Endodermal cell (in vitro differentiated cells): Measurements from ENCODE around the gene OR4C3. TPM values are rescaled to one million over a fixed set of nuclear protein-coding genes. Genes with fewer than 3 reads are reported as not detected.
"Not testable (repeated sequence)": the region's sequence is repeated elsewhere in the genome, so short reads cannot be mapped to it uniquely, and the experiment has no call there.

Experiments used
- DNase-seq: peaks from one replicate; pipeline ENCODE4 v3.0.0-alpha.2; 2017
- H3K27ac ChIP-seq: 2 replicates; pipeline ENCODE4 v1.5.1; 2013; ENCODE audit warnings: mild to moderate bottlenecking, low read depth, low read length, moderate library complexity
- H3K27me3 ChIP-seq: 2 replicates; pipeline ENCODE4 v1.6.1; 2013; ENCODE audit warnings: mild to moderate bottlenecking, low read length, moderate library complexity; ENCODE audit not compliant: insufficient read depth, control insufficient read depth, poor library complexity, severe bottlenecking
- H3K36me3 ChIP-seq: 2 replicates; pipeline ENCODE4 v1.7.0; 2013; ENCODE audit warnings: mild to moderate bottlenecking, low read length, moderate library complexity; ENCODE audit not compliant: control insufficient read depth, insufficient read depth
- H3K4me1 ChIP-seq: one replicate; pipeline ENCODE4 v1.7.0; 2013; ENCODE audit warnings: low read length; ENCODE audit not compliant: control insufficient read depth, insufficient read depth
- H3K4me3 ChIP-seq: 2 replicates; pipeline ENCODE4 v1.5.1; 2013; ENCODE audit warnings: mild to moderate bottlenecking, low read length, moderate library complexity
- H3K9ac ChIP-seq: 2 replicates; pipeline ENCODE4 v1.6.1; 2013; ENCODE audit warnings: mild to moderate bottlenecking, low read length, moderate library complexity; ENCODE audit not compliant: poor library complexity, severe bottlenecking; ENCODE audit errors: extremely low read depth
- H3K9me3 ChIP-seq: 2 replicates; pipeline ENCODE4 v1.6.1; 2013; ENCODE audit warnings: mild to moderate bottlenecking, low read length, moderate library complexity; ENCODE audit not compliant: control insufficient read depth
- H3K27ac Mint-ChIP-seq: 2 replicates; pipeline ENCODE4 v1.8.0; 2020; ENCODE audit warnings: mixed read lengths
- H3K27me3 Mint-ChIP-seq: 2 replicates; pipeline ENCODE4 v1.8.0; 2021; ENCODE audit warnings: mild to moderate bottlenecking, mixed read lengths; ENCODE audit not compliant: insufficient read depth
- H3K36me3 Mint-ChIP-seq: 2 replicates; pipeline ENCODE4 v1.8.0; 2020; ENCODE audit warnings: low read depth, mixed read lengths
- H3K4me1 Mint-ChIP-seq: 2 replicates; pipeline ENCODE4 v1.8.0; 2020; ENCODE audit warnings: mixed read lengths
- H3K4me3 Mint-ChIP-seq: 2 replicates; pipeline ENCODE4 v1.8.0; 2020; ENCODE audit warnings: mild to moderate bottlenecking, moderate library complexity, mixed read lengths
- H3K9me3 Mint-ChIP-seq: 2 replicates; pipeline ENCODE4 v1.8.0; 2020; ENCODE audit warnings: mild to moderate bottlenecking, mixed read lengths
- whole genome bisulfite sequencing, 2 experiments: methylation state at CpG; one replicate each; pipeline versions ENCODE4 v1.1.5 to v1.1.7; 2013; ENCODE audit warnings: missing lambda C conversion rate in 2 of 2, mixed read lengths in 1 of 2; ENCODE audit not compliant: insufficient coverage in 1 of 2, insufficient read length in 1 of 2; 5-methylcytosine and 5-hydroxymethylcytosine counted together
- long read RNA-seq, 4 experiments: library from polyadenylated mRNA in 2 of 4; library from RNA in 1 of 4; library from capped mRNA in 1 of 4; stranded (forward) in 3 of 4; unstranded in 1 of 4; transcript quantifications; one replicate each; pipeline ENCODE4 v2.0.0, GENCODE V29; 2020 to 2021; ENCODE audit warnings: inconsistent platforms in 1 of 4
- polyA plus RNA-seq, 2 experiments: library from polyadenylated mRNA; stranded (reverse); fragments of 50-300 nt; gene quantifications; one replicate each; pipeline ENCODE4 v1.2.3, GENCODE V29; 2013
- total RNA-seq, 2 donors: library from RNA; stranded (reverse); fragmentation: NEBNext Ultra II Directional in 1 of 2; extraction: Animal tissue kit (Norgen Biotek cat#: 25700) in 1 of 2; gene quantifications; 2 replicates in 1 of 2; 3 replicates in 1 of 2; pipeline ENCODE4 v1.2.1, GENCODE V29; 2021
- TF ChIP-seq, protein P1 (sequence below): fragments of 200-600 bp; sonication (generic); conservative IDR thresholded peaks from 2 replicates; pipeline ENCODE4 v1.5.0; 2021; ENCODE audit warnings: antibody characterized with exemption, mild to moderate bottlenecking

The OR4C3 gene
- total RNA-seq: not detected
- polyA plus RNA-seq (2013, experiment 1 of 2): not detected
- not detected for polyA plus RNA-seq (2013, experiment 2 of 2)
- long read RNA-seq, experiment 1: 0 reads
- long read RNA-seq, experiment 2: 0 reads
- long read RNA-seq, experiment 3: 0 reads
- long read RNA-seq, experiment 4: 0 reads

DNA sequence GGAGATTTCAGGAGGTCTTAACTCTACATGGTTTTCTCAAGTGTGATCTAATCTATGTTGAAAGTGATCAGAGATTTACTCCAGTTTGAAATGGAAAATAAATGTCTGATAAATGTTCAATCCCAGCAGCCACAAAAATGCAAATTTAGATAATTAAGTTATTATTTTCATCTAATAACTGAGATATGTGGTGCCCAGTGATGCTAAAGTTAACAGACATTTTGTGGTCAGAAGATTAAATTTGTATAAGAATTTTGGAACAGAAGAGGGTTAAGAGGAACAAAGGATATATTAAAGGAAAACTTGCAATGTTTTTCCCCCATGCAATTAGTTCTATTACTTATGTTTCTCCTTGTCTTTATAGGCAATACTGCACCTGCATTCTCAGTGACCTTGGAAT, at the start of gene OR4C3:
Gene OR4C3 (plus strand): TSS at position 301 of the 400 bp plus-strand sequence. CDS start 102 bp downstream, outside the sequence.
- H3K36me3 ChIP-seq, H3K27ac Mint-ChIP-seq, H3K4me1 ChIP-seq, H3K9ac ChIP-seq, H3K27me3 Mint-ChIP-seq, H3K36me3 Mint-ChIP-seq, H3K4me1 Mint-ChIP-seq, H3K4me3 ChIP-seq, H3K27ac ChIP-seq, H3K27me3 ChIP-seq, DNase-seq, H3K4me3 Mint-ChIP-seq: not testable (repeated sequence)
- peaks cover 91% of the 10 kb centered on the region for H3K9me3 Mint-ChIP-seq
- H3K9me3 ChIP-seq: peaks cover 56% of the 10 kb centered on the region

DNA sequence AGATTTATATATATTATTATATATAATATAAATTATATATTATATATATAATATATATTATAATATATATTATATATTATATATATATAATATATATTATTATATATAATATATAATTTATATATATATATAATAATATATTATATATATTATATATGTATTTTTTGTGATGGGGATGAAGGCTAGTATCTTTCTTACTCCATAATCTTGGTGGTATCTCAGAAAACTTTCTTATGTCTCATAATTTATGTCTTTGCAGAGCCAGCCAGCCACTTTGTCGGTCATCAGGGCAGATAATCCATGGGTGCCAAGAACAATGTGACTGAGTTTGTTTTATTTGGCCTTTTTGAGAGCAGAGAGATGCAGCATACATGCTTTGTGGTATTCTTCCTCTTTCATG, 18.8 kb upstream of the OR4C3 start, which contains the start of gene OR4S1:
Gene OR4S1 (plus strand): TSS at position 301 of the 400 bp plus-strand sequence. CDS start 0 bp downstream, at position 301.
- Mint-ChIP-seq H3K4me3 (no peak within 1 kb of the TSS), H3K27ac (no peak within 1 kb of the TSS), H3K9me3 (peaks cover 43% of the 10 kb centered on the region), H3K4me1 (no peaks in the 10 kb centered on the region), H3K36me3 (no peaks in the 10 kb centered on the region), H3K27me3 (no peaks in the 10 kb centered on the region)
- no peak within 1 kb of the TSS for H3K4me3 ChIP-seq
- DNase-seq: no peak
- H3K36me3 ChIP-seq: no peaks in the 10 kb centered on the region
- H3K27ac ChIP-seq: no peak within 1 kb of the TSS
- H3K27me3 ChIP-seq: no peaks in the 10 kb centered on the region
- peaks cover 47% of the 10 kb centered on the region for H3K9me3 ChIP-seq
- H3K4me1 ChIP-seq: no peaks in the 10 kb centered on the region
- WGBS, 2 experiments: 56 to 59% methylated on average over 1 of the region's 1 CpG
- TF ChIP-seq, protein P1, sequence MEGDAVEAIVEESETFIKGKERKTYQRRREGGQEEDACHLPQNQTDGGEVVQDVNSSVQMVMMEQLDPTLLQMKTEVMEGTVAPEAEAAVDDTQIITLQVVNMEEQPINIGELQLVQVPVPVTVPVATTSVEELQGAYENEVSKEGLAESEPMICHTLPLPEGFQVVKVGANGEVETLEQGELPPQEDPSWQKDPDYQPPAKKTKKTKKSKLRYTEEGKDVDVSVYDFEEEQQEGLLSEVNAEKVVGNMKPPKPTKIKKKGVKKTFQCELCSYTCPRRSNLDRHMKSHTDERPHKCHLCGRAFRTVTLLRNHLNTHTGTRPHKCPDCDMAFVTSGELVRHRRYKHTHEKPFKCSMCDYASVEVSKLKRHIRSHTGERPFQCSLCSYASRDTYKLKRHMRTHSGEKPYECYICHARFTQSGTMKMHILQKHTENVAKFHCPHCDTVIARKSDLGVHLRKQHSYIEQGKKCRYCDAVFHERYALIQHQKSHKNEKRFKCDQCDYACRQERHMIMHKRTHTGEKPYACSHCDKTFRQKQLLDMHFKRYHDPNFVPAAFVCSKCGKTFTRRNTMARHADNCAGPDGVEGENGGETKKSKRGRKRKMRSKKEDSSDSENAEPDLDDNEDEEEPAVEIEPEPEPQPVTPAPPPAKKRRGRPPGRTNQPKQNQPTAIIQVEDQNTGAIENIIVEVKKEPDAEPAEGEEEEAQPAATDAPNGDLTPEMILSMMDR: no peak
- H3K9ac ChIP-seq: no peak within 1 kb of the TSS

DNA sequence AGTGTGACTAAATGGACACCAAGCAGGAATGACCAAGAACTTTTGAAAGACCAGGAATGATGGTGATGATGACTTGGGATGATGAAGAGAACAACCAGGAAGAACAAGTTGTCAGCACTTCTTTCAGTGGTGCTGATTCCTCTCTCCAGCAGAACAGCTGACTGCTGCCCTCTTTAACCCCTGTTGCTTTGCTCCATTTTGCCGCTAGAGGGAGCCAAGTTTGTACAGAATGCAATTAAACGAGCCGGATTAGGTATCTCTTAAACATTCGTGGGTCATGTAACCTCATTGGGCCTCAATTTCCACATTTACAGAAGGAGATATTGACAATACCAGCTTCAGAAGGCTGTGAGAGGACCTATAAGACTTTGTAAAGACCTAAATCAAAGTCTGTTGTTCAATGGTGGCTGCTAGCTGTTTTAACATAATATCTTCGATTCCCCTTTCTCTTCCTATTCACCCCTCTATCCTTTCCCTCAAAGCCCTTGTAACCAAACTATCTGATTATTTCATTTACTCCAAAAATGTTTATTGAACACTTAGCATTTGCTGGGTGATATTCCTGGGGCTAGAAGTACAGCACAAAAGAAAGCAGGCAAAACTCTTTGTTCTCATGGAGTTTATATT, 16.8 kb upstream of the OR4C3 start:
- H3K4me3 ChIP-seq: no peak overlapping the region
- no peaks in the 10 kb centered on the region for H3K36me3 Mint-ChIP-seq
- H3K9me3 ChIP-seq: peaks cover 50% of the 10 kb centered on the region
- no peaks in the 10 kb centered on the region for H3K27me3 ChIP-seq
- no peak overlapping the region for H3K27ac ChIP-seq
- TF ChIP-seq, protein P1: peak; percentile 85
- 42 to 43% methylated on average over 4 to 5 of the region's 5 CpGs for WGBS, 2 experiments
- H3K9ac ChIP-seq: no peak overlapping the region
- H3K4me3 Mint-ChIP-seq: no peak overlapping the region
- H3K4me1 Mint-ChIP-seq: no peaks in the 10 kb centered on the region
- no peaks in the 10 kb centered on the region for H3K4me1 ChIP-seq
- H3K9me3 Mint-ChIP-seq: peaks cover 49% of the 10 kb centered on the region
- H3K36me3 ChIP-seq: no peaks in the 10 kb centered on the region
- no peak overlapping the region for H3K27ac Mint-ChIP-seq
- no peaks in the 10 kb centered on the region for H3K27me3 Mint-ChIP-seq
- DNase-seq: peak; percentile 92

DNA sequence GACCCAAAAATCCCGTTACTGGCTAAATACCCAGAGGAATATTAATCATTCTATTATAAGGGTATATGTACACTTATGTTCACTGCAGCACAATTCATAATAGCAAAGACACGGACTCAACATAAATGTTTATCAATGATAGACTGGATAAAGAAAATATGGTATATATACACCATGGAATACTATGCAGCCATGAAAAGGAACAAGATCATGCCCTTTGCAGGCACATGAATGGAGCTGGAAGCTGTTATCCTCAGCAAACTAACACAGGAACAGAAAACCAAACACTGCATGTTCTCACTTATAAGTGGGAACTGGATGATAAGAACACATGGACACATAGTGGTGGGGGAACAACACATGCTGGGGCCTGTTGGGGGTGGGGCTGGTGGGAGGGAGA, 11.1 kb upstream of the OR4C3 start:
- H3K4me3 ChIP-seq, H3K27me3 ChIP-seq, H3K27ac ChIP-seq, H3K36me3 Mint-ChIP-seq, H3K27me3 Mint-ChIP-seq, H3K9ac ChIP-seq, H3K4me1 ChIP-seq, H3K4me1 Mint-ChIP-seq, H3K4me3 Mint-ChIP-seq, DNase-seq, H3K36me3 ChIP-seq, H3K27ac Mint-ChIP-seq: not testable (repeated sequence)
- no CpG with 5 or more reads among the region's 2 CpGs for WGBS, 2 experiments
- H3K9me3 Mint-ChIP-seq: peaks cover 66% of the 10 kb centered on the region
- H3K9me3 ChIP-seq: peaks cover 58% of the 10 kb centered on the region

DNA sequence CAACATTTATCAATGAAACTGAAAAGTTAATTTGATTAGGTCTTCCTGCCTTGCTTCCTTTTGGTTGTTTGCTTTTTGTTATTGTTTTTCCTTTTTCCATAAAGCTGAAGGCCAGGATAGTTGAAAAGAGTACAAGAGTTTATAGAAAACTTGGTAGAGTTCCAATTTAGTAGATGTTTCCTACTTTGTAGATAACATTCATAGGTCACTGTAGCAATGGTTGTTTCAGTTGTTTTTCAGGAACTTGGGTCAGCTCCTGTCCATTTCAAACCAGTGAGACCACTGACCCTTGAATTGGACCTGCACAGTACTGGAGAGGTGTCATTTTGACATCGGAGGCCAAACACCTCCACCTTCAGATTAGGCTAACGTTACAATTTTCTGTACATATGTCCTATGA, 4.9 kb upstream of the OR4C3 start:
- DNase-seq, H3K36me3 ChIP-seq, H3K27me3 Mint-ChIP-seq, H3K4me1 ChIP-seq, H3K27me3 ChIP-seq, H3K27ac Mint-ChIP-seq, H3K9ac ChIP-seq, H3K36me3 Mint-ChIP-seq, H3K27ac ChIP-seq, H3K4me1 Mint-ChIP-seq, H3K4me3 ChIP-seq, H3K4me3 Mint-ChIP-seq: not testable (repeated sequence)
- H3K9me3 Mint-ChIP-seq: peaks cover 77% of the 10 kb centered on the region
- peaks cover 69% of the 10 kb centered on the region for H3K9me3 ChIP-seq
- 56 to 74% methylated on average over 2 of the region's 2 CpGs for WGBS, 2 experiments
